Activated T-cell treated with anti-CD3 and anti-CD28 coated beads, Interleukin-2, amount 50 U/mL, for 1 hour (primary cell): ENCODE data around the gene EFHD1.
"Not testable (repeated sequence)": the region's sequence is repeated elsewhere in the genome, so short reads cannot be mapped to it uniquely, and the experiment has no call there.

Experiments used
- DNase-seq: peaks from one replicate; pipeline ENCODE4 v3.0.0-alpha.2; 2020

Gene EFHD1

GRCh38 chr2:232697807-232698110 is 64.4 kb downstream of the EFHD1 start:
- DNase-seq = no peak

GRCh38 chr2:232698556-232699091 is 65.2 kb downstream of the EFHD1 start:
- DNase-seq = no peak

- DNase-seq = no peak
Measured at GRCh38 chr2:232699110-232699509, 65.7 kb downstream of the EFHD1 start.

GRCh38 chr2:232700154-232700553 is 66.8 kb downstream of the EFHD1 start:
- no peak for DNase-seq

GRCh38 chr2:232707076-232707475 is 73.7 kb downstream of the EFHD1 start:
- no peak for DNase-seq

- no peak for DNase-seq
Measured at GRCh38 chr2:232713505-232713904, 80.1 kb downstream of the EFHD1 start.

GRCh38 chr2:232714969-232715368 is 81.6 kb downstream of the EFHD1 start:
- DNase-seq = no peak

- not testable (repeated sequence) for DNase-seq
Measured at GRCh38 chr2:232720056-232720455, 86.7 kb downstream of the EFHD1 start.

- DNase-seq = no peak
Measured at GRCh38 chr2:232721261-232721660, 87.9 kb downstream of the EFHD1 start.

- no peak for DNase-seq
Measured at GRCh38 chr2:232721882-232722281, 88.5 kb downstream of the EFHD1 start.

GRCh38 chr2:232723027-232723426 is 89.6 kb downstream of the EFHD1 start:
- DNase-seq = no peak

GRCh38 chr2:232728785-232729184 is 95.4 kb downstream of the EFHD1 start:
- DNase-seq = no peak

GRCh38 chr2:232731470-232731869 is 98.1 kb downstream of the EFHD1 start:
- no peak for DNase-seq
